ENCODE results near the gene DPPA4. TPM values are rescaled to one million over a fixed set of nuclear protein-coding genes. Genes with fewer than 3 reads are reported as not detected.

Gene DPPA4
- total RNA-seq, 1 donor from 2014 or later, result 215 TPM

DNA sequence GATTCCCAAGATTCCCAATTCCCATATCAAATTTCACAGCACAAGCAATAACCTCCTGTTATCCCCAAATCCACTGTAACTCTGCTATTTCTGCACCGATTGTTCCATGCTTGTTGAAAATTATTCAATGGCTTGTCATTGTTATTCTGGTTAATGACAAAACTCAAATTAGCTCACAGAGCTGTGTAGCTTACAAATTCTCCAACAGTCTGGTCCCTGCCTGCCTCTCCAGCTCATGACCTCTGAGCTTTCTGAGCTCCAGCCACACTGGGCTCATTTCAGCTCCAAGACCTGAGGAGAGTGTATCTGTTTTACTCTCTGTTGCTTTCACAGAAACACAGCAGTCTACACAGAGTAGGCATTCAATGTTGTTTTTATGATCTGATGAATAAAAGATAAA lies 24.3 kb downstream of the DPPA4 start:
- H3K27me3 Mint-ChIP-seq (ENCODE audit: insufficient read depth, low read depth), result no peaks in the 10 kb centered on the region
- Histone ChIP-seq H3K79me2 (ENCODE audit: low read depth) (no peaks in the 10 kb centered on the region), H3K9ac (no peak overlapping the region), H2AFZ (replicated peaks) (no peak overlapping the region), H3K36me3 (no peaks in the 10 kb centered on the region), H3K27me3 (no peaks in the 10 kb centered on the region), H3K27ac (no peak overlapping the region), H3K9me3 (ENCODE audit: low read depth) (no peaks in the 10 kb centered on the region), H4K20me1 (ENCODE audit: low read depth) (no peaks in the 10 kb centered on the region), H3K4me2 (no peak overlapping the region), H3K4me3 (no peak overlapping the region), H3K4me1 (no peaks in the 10 kb centered on the region), H3F3A (ENCODE audit: low read depth) (no peaks in the 10 kb centered on the region)
- TF ChIP-seq, protein P1, sequence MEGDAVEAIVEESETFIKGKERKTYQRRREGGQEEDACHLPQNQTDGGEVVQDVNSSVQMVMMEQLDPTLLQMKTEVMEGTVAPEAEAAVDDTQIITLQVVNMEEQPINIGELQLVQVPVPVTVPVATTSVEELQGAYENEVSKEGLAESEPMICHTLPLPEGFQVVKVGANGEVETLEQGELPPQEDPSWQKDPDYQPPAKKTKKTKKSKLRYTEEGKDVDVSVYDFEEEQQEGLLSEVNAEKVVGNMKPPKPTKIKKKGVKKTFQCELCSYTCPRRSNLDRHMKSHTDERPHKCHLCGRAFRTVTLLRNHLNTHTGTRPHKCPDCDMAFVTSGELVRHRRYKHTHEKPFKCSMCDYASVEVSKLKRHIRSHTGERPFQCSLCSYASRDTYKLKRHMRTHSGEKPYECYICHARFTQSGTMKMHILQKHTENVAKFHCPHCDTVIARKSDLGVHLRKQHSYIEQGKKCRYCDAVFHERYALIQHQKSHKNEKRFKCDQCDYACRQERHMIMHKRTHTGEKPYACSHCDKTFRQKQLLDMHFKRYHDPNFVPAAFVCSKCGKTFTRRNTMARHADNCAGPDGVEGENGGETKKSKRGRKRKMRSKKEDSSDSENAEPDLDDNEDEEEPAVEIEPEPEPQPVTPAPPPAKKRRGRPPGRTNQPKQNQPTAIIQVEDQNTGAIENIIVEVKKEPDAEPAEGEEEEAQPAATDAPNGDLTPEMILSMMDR (IDR thresholded peaks at IDR 0.05), result no peak
- no peak for TF ChIP-seq EZH2phosphoT487 (IDR thresholded peaks at IDR 0.05)
- no peak for TF ChIP-seq EZH2 (IDR thresholded peaks at IDR 0.05)
- peaks cover 9% of the 10 kb centered on the region for H3K36me3 Mint-ChIP-seq
- peaks cover 5% of the 10 kb centered on the region for H3K4me1 Mint-ChIP-seq
- peaks cover 2% of the 10 kb centered on the region for H3K9me3 Mint-ChIP-seq
- DNase-seq (ENCODE audit: low spot score), result no peak
- no peak overlapping the region for H3K27ac Mint-ChIP-seq
- no peak overlapping the region for H3K4me3 Mint-ChIP-seq

DNA sequence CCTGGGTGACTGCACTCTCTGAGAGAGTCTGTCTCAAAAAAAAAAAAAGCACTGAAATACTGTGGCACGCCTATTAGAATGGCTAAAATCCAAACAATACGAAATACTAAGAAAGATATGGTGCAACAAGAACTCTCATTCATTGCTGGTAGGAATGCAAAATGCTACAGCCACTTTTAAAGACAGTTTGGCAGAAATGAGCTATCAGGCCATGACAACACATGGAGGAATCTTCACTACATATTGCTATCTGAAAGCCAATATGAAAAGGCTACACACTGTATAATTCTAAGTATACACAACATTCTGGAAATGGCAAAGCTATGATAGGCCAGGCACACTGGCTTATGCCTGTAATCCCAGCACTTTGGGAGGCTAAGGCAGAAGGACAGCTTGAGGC lies 39.9 kb downstream of the DPPA4 start:
- H3K27me3 Mint-ChIP-seq (ENCODE audit: insufficient read depth, low read depth), result peaks cover 4% of the 10 kb centered on the region
- no peaks in the 10 kb centered on the region for H3K79me2 ChIP-seq (ENCODE audit: low read depth)
- H3K4me1 Mint-ChIP-seq, result no peaks in the 10 kb centered on the region
- no peak overlapping the region for H3K27ac Mint-ChIP-seq
- no peak overlapping the region for H3K4me3 ChIP-seq
- no peaks in the 10 kb centered on the region for H3K4me1 ChIP-seq
- no peak overlapping the region for H3K9ac ChIP-seq
- H3K9me3 Mint-ChIP-seq, result no peaks in the 10 kb centered on the region
- no peaks in the 10 kb centered on the region for H3K9me3 ChIP-seq (ENCODE audit: low read depth)
- no peak overlapping the region for H3K27ac ChIP-seq
- H3K36me3 ChIP-seq, result no peaks in the 10 kb centered on the region
- H4K20me1 ChIP-seq (ENCODE audit: low read depth), result no peaks in the 10 kb centered on the region
- no peak overlapping the region for H3K4me3 Mint-ChIP-seq
- TF ChIP-seq EZH2phosphoT487 (IDR thresholded peaks at IDR 0.05) (no peak), EZH2 (IDR thresholded peaks at IDR 0.05) (no peak)
- TF ChIP-seq, protein P1 (IDR thresholded peaks at IDR 0.05), result no peak
- H3K27me3 ChIP-seq, result no peaks in the 10 kb centered on the region
- H3K4me2 ChIP-seq, result no peak overlapping the region
- DNase-seq (ENCODE audit: low spot score), result no peak
- no peaks in the 10 kb centered on the region for H3F3A ChIP-seq (ENCODE audit: low read depth)
- no peaks in the 10 kb centered on the region for H3K36me3 Mint-ChIP-seq
- no peak overlapping the region for H2AFZ ChIP-seq (replicated peaks)

DNA sequence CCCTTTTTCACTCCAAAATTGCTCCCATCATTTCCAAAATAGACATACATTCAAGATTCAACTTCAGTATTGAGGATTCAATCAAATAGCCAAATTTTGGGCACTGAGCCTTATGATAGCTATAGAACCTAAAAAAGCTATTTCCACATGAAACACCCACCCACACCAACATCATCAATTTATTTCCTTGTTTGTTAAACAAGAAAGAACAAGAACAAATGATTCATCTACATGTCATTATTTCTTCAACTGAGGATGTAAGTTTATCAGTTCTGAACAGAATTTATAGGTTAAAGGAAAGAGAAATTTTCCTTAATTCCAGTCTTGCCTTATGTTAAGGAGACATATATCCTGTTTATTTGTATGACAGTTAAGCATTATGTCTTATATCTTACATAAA lies 53.3 kb downstream of the DPPA4 start:
- Histone ChIP-seq H3K27ac (no peak overlapping the region), H2AFZ (replicated peaks) (no peak overlapping the region), H3K9me3 (ENCODE audit: low read depth) (no peaks in the 10 kb centered on the region), H3K36me3 (no peaks in the 10 kb centered on the region), H3K9ac (no peak overlapping the region), H3K4me1 (peaks cover 3% of the 10 kb centered on the region), H3K4me2 (no peak overlapping the region), H4K20me1 (ENCODE audit: low read depth) (no peaks in the 10 kb centered on the region), H3K79me2 (ENCODE audit: low read depth) (no peaks in the 10 kb centered on the region), H3F3A (ENCODE audit: low read depth) (no peaks in the 10 kb centered on the region), H3K4me3 (no peak overlapping the region), H3K27me3 (no peaks in the 10 kb centered on the region)
- Mint-ChIP-seq H3K36me3 (no peaks in the 10 kb centered on the region), H3K4me3 (no peak overlapping the region), H3K27me3 (ENCODE audit: insufficient read depth, low read depth) (peaks cover 2% of the 10 kb centered on the region), H3K9me3 (no peaks in the 10 kb centered on the region), H3K27ac (no peak overlapping the region), H3K4me1 (no peaks in the 10 kb centered on the region)
- TF ChIP-seq EZH2phosphoT487 (IDR thresholded peaks at IDR 0.05) (no peak), EZH2 (IDR thresholded peaks at IDR 0.05) (no peak)
- TF ChIP-seq, protein P1 (IDR thresholded peaks at IDR 0.05), result no peak
- no peak for DNase-seq (ENCODE audit: low spot score)
